Sigmoid colon (tissue), 3 donors: Measurements from ENCODE around the gene GIGYF2.

ENCODE experiments used
- POLR2A ChIP-seq, 2 donors: fragments of 450-650 bp; IDR thresholded peaks; one replicate each; pipeline ENCODE4 v1.6.1; 2016; ENCODE audit warnings: antibody characterized with exemption in 2 of 2, mild to moderate bottlenecking in 2 of 2, moderate library complexity in 2 of 2
- TF ChIP-seq, protein P1 (sequence below), 4 experiments: fragments of 450-650 bp in 3 of 4; fragments of 200-600 bp in 1 of 4; IDR thresholded peaks; one replicate each; pipeline ENCODE4 v1.5.1; 2016 to 2019; ENCODE audit warnings: antibody characterized with exemption in 4 of 4, mild to moderate bottlenecking in 3 of 4, moderate library complexity in 2 of 4

DNA sequence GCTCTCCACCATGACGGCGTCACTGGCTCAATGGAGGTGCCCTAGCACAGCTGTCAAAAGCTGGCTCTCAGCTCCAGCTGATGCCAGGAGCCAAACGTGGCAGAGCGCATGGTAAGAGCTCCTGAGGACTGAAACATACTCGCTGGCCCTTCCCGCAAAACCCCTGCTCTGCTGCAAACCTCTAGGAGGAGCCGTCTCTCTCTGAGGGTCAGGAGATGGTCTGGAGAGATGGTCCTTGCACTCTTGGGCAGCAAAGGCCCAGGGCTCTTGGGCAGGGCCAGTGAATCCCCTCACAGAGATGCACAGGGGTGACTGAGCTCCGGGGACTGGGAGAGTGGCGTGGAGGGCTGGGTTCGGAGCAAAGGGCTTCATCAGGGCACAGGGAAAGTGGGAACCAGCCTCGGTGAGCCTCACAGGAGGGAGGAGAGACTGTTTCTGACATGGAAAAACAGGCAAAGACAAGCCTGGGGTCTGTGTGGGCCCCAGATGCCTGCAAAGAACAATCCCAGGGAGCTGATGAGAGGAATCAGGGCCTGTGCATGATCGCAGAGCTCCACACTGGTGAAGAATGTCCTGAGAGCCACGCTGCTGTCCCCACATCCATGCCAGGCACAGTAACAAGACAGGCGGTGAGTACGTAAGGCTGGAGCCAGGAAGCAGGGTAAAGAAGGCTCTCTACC lies 190.2 kb downstream of the GIGYF2 start:
- TF ChIP-seq, protein P1, sequence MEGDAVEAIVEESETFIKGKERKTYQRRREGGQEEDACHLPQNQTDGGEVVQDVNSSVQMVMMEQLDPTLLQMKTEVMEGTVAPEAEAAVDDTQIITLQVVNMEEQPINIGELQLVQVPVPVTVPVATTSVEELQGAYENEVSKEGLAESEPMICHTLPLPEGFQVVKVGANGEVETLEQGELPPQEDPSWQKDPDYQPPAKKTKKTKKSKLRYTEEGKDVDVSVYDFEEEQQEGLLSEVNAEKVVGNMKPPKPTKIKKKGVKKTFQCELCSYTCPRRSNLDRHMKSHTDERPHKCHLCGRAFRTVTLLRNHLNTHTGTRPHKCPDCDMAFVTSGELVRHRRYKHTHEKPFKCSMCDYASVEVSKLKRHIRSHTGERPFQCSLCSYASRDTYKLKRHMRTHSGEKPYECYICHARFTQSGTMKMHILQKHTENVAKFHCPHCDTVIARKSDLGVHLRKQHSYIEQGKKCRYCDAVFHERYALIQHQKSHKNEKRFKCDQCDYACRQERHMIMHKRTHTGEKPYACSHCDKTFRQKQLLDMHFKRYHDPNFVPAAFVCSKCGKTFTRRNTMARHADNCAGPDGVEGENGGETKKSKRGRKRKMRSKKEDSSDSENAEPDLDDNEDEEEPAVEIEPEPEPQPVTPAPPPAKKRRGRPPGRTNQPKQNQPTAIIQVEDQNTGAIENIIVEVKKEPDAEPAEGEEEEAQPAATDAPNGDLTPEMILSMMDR (IDR thresholded peaks at IDR 0.05) = no peak
- no peak for TF ChIP-seq POLR2A (IDR thresholded peaks at IDR 0.05)
